Nephron (organoid): ENCODE measurements around the gene ATP8B1.
A peak's percentile ranks its signal among the peaks of the same experiment; 100 is the strongest.

Experiments used
- H3K27ac Mint-ChIP-seq, 3 experiments: 2 replicates each; pipeline ENCODE4 v1.8.0; 2020; ENCODE audit warnings: mixed read lengths in 3 of 3, mild to moderate bottlenecking in 2 of 3, moderate library complexity in 1 of 3
- H3K27me3 Mint-ChIP-seq: 2 replicates; pipeline ENCODE4 v1.8.0; 2021; ENCODE audit warnings: low read depth, mild to moderate bottlenecking, moderate library complexity, mixed read lengths
- H3K36me3 Mint-ChIP-seq: 2 replicates; pipeline ENCODE4 v1.8.0; 2020; ENCODE audit warnings: low read depth, mixed read lengths
- H3K4me1 Mint-ChIP-seq: 2 replicates; pipeline ENCODE4 v1.8.0; 2020; ENCODE audit warnings: mixed read lengths
- H3K4me3 Mint-ChIP-seq, 3 experiments: 2 replicates each; pipeline ENCODE4 v1.8.0; 2020; ENCODE audit warnings: mild to moderate bottlenecking in 3 of 3, mixed read lengths in 3 of 3, moderate library complexity in 2 of 3
- H3K9me3 Mint-ChIP-seq: 2 replicates; pipeline ENCODE4 v1.8.0; 2020; ENCODE audit warnings: mixed read lengths
- TF ChIP-seq, protein P1 (sequence below), 3 experiments: fragments of 200-600 bp; sonication (generic); IDR thresholded peaks; one replicate each; pipeline ENCODE4 v1.5.0; 2021; ENCODE audit warnings: antibody characterized with exemption in 3 of 3; ENCODE audit not compliant: unreplicated experiment in 3 of 3

Gene ATP8B1

DNA sequence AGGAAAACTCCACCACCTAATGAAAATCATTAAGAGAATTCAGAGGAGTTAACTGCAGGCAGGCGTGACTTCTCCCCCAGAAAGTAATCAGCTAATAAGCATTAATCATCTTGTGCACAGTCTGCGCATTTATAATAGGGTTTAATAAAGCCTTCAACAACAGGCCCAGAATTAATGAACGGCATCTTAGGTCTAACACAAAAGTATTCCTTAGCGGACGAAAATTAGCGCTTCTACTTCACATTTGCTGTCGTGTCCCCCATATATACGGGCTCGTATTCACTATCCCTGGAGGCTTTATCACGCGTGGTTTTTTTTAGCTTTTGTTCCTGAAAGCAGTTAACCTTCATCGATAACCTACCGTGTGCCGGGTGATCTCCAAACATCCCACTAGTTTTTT is 1.8 kb downstream of the ATP8B1 start:
- peaks cover 18% of the 10 kb centered on the region for H3K4me1 Mint-ChIP-seq
- TF ChIP-seq, protein P1, sequence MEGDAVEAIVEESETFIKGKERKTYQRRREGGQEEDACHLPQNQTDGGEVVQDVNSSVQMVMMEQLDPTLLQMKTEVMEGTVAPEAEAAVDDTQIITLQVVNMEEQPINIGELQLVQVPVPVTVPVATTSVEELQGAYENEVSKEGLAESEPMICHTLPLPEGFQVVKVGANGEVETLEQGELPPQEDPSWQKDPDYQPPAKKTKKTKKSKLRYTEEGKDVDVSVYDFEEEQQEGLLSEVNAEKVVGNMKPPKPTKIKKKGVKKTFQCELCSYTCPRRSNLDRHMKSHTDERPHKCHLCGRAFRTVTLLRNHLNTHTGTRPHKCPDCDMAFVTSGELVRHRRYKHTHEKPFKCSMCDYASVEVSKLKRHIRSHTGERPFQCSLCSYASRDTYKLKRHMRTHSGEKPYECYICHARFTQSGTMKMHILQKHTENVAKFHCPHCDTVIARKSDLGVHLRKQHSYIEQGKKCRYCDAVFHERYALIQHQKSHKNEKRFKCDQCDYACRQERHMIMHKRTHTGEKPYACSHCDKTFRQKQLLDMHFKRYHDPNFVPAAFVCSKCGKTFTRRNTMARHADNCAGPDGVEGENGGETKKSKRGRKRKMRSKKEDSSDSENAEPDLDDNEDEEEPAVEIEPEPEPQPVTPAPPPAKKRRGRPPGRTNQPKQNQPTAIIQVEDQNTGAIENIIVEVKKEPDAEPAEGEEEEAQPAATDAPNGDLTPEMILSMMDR (IDR thresholded peaks at IDR 0.05; ENCODE audit: unreplicated experiment in 3 of 3): no peak
- no peaks in the 10 kb centered on the region for H3K36me3 Mint-ChIP-seq
- H3K4me3 Mint-ChIP-seq: peak overlapping the region; percentile 85 to 89 (median 88)
- peak overlapping the region; percentile 11 to 34 (median 18) for H3K27ac Mint-ChIP-seq
- no peaks in the 10 kb centered on the region for H3K9me3 Mint-ChIP-seq
- H3K27me3 Mint-ChIP-seq: peaks cover 87% of the 10 kb centered on the region

DNA sequence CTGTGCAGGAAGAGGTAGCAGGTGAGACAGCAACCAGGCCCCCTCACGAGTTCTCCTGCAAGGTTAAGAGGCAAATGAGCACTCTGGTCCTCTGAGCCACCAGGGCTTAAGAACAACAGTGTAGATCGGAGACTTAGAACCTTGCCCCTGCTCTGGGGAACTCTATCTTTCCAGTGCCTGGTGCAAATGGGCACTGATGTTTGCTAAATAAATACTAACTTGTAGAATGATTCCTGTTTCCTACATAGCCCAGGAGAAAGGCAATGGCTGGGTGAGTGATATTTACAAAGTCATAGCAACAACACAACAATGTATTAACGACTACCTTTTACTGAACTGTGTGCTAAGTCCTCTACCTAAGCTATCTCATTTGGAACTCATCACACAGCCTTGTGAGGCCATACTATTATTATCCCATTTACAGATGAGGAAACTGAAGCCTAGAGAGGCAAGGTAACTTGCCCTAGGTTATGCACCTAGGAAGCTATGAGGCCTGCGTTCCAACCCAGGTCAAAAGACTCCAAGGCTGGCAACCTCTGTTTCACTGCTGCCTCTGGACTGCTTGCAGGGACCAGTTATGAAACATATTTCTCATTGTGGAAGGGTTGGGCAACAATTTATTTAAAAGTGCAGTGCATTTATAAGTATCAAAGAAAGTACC is 4.3 kb downstream of the ATP8B1 start:
- peaks cover 2% of the 10 kb centered on the region for H3K9me3 Mint-ChIP-seq
- H3K36me3 Mint-ChIP-seq: no peaks in the 10 kb centered on the region
- H3K27ac Mint-ChIP-seq: no peak overlapping the region
- peaks cover 21% of the 10 kb centered on the region for H3K4me1 Mint-ChIP-seq
- TF ChIP-seq, protein P1 (IDR thresholded peaks at IDR 0.05; ENCODE audit: unreplicated experiment in 3 of 3): no peak
- no peak overlapping the region for H3K4me3 Mint-ChIP-seq
- H3K27me3 Mint-ChIP-seq: peaks cover 64% of the 10 kb centered on the region

DNA sequence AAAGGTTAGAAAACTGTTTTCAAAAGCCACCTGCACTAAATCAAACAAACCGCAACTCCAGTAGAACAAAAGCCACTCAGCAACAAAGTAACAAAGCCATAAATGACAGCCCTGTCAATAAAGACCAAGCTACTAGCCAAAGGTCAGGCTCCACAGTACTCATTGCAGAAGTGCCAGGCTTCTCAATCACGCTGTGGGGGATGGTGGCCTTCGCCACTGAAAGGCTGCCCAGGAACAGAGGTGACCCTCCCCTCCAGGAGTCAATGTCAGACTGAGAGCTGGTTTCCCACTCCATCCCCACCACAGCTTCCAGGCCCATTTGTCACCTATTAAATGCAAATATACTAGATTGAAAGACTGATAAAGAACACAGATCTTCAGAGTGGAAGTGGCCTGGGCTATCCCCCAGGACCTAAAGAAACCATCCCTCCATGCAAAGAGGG is 5.9 kb downstream of the ATP8B1 start:
- Mint-ChIP-seq H3K4me1 (peaks cover 37% of the 10 kb centered on the region), H3K36me3 (no peaks in the 10 kb centered on the region), H3K27ac (no peak overlapping the region), H3K9me3 (peaks cover 2% of the 10 kb centered on the region), H3K4me3 (no peak overlapping the region), H3K27me3 (peaks cover 55% of the 10 kb centered on the region)
- TF ChIP-seq, protein P1 (IDR thresholded peaks at IDR 0.05; ENCODE audit: unreplicated experiment in 3 of 3): no peak

DNA sequence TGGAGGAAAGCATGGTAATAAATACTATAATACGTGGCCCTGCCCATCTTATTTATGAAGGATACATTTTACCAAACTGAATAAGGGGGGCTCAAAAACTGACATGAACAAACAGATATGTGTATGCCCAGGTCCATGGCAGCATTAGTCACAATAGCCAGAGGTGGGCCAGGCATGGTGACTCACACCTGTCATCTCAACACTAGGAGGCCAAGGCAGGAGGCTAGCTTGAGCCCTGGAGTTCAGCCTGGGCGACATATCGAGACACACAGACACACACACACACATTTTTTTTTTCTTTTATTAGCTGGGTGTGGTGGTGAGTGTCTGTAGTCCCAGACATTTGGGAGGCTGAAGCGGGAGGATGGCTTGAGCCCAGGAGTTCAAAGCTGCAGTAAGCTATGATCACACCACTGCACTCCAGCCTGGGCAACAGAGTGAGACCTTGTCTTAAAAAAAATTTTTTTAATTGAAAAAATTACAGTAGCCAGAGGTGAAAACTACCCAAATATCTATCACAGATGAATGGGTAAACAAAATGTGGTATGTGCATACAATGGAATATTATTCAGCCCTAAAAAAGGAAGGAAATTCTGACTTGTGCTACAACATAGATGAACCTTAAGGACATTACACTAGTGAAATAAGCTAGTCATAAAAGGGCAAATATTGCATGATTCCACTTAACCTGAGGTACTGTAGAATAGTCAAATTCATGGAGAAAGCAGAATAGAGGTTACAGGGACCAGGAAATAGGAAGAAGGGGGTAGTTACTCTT is 8.0 kb downstream of the ATP8B1 start:
- Mint-ChIP-seq H3K9me3 (peaks cover 2% of the 10 kb centered on the region), H3K4me3 (no peak overlapping the region), H3K27me3 (peaks cover 34% of the 10 kb centered on the region), H3K4me1 (peaks cover 24% of the 10 kb centered on the region), H3K36me3 (no peaks in the 10 kb centered on the region), H3K27ac (no peak overlapping the region)
- TF ChIP-seq, protein P1 (IDR thresholded peaks at IDR 0.05; ENCODE audit: unreplicated experiment in 3 of 3): no peak

DNA sequence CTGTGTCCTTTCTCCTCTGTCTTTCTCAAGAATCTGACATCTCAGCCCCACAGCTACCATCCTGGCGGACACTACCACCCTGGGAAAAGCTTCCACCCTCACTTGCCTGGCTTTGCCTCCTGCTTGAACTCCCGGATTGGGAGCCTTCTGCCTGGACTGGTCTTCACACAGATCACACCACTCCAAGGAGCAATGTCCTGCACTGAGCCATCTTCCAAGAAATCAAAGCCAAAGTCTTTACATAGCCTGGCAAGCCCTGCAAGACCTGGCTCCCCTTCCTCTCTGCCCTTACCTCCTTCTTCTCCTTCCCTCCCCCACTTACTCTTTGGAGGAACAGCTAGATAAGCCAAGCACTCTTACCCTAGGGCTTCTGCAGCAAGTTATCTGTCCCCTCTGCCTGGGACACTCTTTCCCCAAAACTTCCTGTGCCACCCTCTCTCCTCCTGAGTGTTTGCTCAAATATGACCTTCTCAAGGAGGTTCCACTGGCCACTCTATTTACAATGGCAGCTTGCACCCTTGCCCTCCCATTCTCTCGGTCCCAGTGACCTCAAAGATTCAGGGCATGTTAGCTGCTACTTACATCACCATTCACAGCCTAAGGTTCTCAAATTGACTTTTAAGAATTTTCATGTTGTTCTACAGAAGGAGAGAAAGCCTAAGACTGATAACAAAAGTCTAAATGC is 9.7 kb downstream of the ATP8B1 start:
- TF ChIP-seq, protein P1 (IDR thresholded peaks at IDR 0.05; ENCODE audit: unreplicated experiment in 3 of 3): no peak
- H3K4me3 Mint-ChIP-seq: peak overlapping the region in 2 of 3 experiments; percentile 15 to 32
- peak overlapping the region; percentile 72 to 74 (median 72) for H3K27ac Mint-ChIP-seq
- peaks cover 39% of the 10 kb centered on the region for H3K4me1 Mint-ChIP-seq
- H3K9me3 Mint-ChIP-seq: peaks cover 2% of the 10 kb centered on the region
- peaks cover 17% of the 10 kb centered on the region for H3K27me3 Mint-ChIP-seq
- H3K36me3 Mint-ChIP-seq: no peaks in the 10 kb centered on the region
